MM.1S (cell line): Measurements from ENCODE around the gene CCDC154.

Source experiments
- EZH2 ChIP-seq: fragments of 300-600 bp; sonication (generic); optimal IDR thresholded peaks from 2 replicates; pipeline ENCODE3; 2017; ENCODE audit warnings: low read depth, mild to moderate bottlenecking, antibody characterized with exemption, low read length, mixed read lengths
- EZH2phosphoT487 ChIP-seq: fragments of 300-600 bp; sonication (generic); IDR thresholded peaks from 2 replicates; pipeline ENCODE4 v1.6.1; 2018; ENCODE audit warnings: antibody characterized with exemption, low read length
- TF ChIP-seq, protein P1 (sequence below): fragments of 300-600 bp; sonication (generic); IDR thresholded peaks from 2 replicates; pipeline ENCODE4 v1.5.1; 2016; ENCODE audit warnings: antibody characterized with exemption, low read length, mixed read lengths

DNA sequence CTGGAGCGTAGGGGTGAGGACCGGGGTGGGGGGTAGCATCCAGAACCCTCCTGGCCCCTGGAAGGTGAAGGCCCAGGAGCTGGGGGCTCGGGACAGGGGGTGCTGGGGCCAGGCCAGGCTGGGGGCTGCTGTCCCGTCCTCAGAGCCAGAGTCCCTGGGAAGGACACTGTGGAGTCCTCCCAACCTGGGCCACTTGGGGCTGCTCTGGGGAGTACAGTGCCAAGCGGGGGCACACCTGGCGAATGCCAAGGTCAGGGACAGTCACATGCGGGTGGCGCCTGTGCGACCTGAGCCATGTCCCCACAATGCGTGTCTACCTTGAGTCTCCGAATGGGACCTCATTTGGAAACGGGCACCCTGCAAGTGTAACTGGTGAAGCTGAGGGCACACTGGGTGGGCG is 14.7 kb downstream of the CCDC154 start:
- TF ChIP-seq, protein P1, sequence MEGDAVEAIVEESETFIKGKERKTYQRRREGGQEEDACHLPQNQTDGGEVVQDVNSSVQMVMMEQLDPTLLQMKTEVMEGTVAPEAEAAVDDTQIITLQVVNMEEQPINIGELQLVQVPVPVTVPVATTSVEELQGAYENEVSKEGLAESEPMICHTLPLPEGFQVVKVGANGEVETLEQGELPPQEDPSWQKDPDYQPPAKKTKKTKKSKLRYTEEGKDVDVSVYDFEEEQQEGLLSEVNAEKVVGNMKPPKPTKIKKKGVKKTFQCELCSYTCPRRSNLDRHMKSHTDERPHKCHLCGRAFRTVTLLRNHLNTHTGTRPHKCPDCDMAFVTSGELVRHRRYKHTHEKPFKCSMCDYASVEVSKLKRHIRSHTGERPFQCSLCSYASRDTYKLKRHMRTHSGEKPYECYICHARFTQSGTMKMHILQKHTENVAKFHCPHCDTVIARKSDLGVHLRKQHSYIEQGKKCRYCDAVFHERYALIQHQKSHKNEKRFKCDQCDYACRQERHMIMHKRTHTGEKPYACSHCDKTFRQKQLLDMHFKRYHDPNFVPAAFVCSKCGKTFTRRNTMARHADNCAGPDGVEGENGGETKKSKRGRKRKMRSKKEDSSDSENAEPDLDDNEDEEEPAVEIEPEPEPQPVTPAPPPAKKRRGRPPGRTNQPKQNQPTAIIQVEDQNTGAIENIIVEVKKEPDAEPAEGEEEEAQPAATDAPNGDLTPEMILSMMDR = no peak
- TF ChIP-seq EZH2phosphoT487 (no peak), EZH2 (no peak)
